ENCODE measurements around the gene ATXN7L1.
"Not testable (repeated sequence)": the region's sequence is repeated elsewhere in the genome, so short reads cannot be mapped to it uniquely, and the experiment has no call there.

ATXN7L1 gene

DNA sequence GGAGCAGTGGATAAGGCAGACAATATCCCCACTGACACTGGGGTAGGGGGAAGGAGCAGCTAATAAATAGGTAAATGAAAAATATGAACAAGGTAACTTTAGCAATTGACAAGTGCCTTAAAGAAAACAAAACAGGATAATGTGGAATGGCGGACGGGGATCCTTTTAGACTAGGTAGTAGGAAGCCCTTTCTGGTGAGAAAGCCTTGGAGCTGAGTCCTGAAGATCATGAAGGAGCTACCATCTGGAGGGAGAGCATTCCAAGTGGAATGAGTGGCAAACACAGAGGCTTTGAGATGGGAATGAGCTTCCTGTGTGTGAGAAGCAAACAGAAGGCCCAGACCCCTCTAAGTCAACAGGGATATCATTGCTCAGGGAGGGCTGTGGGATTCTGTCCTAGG lies 16.0 kb upstream of the ATXN7L1 start:
- ATAC-seq (no peak), DNase-seq (no peak)

DNA sequence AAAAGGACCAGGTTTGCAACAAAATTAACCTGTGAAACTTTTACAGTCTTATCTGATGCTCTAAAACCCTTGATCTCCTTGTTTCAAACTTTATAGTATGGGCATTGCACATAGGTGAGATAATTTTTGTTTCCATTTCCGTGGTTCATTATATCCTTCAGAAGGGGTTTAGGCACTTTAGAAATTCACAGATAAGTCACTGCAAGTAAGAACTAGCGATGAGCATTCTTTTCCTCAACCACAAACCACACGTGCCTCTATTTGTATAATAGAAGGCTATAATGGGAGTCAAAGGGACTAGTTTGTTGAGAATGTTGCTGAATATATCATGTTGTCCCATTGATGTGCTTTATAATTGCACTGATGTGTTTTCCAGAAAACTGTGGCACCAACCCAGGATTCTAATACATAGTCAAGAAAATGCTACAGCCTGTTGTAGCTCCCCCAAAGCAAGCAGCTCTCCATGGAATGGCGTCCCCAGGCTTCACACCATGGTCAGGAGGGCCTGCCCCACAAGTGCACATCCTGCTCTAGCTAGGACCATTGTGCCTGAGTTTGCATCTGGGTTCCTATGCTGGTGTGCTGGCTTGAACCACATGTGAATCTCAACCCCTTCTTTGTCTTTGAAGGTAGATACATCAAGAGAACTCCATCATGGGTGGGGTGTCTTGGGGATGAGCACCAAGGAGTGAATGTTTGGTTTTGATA lies 14.0 kb upstream of the ATXN7L1 start:
- DNase-seq (peak; percentile 47), ATAC-seq (peak; percentile 92)

DNA sequence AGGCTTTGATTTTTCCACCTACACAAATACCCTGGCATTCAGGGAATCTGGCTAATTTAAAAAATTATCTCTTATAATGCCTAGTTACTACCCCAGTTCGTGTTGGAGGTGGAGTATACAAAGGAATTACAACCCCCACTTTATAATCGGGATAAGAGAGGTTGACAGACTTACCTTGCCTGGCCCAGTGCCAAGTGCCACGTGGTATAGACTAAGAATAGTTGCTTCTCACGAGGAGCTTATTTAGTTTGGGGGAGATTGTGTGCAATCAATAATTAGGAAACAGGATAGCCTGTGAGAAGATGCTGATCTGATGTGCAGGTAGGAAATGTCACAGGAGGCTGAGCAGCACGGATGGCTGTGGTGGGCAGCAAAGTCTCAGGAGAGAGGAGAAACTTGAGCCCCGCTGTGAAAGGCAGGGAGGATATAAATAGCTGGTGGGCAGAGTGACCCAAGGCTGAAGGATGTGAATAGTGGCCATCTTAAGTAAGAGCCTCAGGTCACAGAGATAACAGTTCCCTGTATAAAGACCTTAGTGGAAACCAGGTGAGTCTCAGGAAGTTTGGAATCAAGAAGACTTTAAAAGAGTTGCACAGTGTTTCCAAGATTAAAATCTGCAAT lies 11.3 kb upstream of the ATXN7L1 start:
- DNase-seq (no peak), ATAC-seq (no peak)

DNA sequence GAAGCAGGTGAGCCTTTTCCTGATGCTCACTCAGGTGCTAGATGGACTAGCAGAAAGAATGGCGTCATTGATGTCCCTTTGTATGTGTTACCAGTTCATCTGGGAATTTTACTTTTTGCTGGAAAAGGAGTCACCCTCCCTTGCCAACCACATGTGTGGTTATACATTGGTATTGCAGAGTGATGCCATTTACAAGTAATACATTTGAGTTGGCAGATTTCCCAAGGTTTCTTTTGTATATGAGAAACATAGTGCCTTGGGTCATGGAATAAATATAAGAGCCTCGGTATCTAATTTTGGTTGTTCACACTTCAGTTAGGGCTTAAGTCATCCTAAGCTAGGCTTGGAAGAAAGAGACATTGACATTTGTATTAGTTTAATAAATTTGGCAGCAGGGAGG lies 10.4 kb upstream of the ATXN7L1 start:
- no peak for ATAC-seq

DNA sequence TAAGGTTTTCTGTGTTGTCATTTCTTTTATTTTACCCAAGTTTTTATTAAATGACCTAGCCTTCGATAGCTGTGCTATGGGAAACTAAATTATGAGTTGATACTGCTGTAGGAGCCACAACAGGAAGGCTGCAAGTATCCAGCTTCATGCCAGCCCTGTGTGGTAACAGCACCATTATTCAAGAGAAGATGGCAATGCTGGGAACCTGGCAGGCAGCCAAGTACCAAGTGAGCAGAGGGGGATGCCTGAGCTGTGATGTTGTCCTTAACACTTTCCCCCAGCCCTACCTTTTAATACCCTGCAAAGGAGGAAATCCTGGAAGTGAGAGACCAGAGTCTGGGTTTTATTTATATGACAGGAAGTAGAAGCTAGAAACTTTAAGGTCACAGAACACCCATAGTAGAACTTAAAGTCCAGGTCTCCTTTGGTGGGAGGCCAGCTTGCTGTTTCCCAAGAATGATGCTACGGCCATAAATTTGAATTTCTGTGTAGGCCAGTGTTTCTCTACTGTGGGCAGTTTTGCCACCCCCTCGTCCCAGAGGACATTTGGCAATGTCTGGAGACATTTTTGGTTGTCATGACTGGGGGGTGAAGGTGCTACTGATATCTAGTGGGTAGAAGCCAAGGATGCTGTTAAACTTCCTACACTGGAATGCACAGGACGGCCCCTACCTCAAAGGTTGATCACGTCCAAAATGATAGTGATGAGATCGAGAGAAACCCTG lies 9.2 kb upstream of the ATXN7L1 start:
- ATAC-seq (no peak), DNase-seq (no peak)

More for the DNA sequence above, 10.4 kb upstream of the ATXN7L1 start:
- DNase-seq, result no peak

DNA sequence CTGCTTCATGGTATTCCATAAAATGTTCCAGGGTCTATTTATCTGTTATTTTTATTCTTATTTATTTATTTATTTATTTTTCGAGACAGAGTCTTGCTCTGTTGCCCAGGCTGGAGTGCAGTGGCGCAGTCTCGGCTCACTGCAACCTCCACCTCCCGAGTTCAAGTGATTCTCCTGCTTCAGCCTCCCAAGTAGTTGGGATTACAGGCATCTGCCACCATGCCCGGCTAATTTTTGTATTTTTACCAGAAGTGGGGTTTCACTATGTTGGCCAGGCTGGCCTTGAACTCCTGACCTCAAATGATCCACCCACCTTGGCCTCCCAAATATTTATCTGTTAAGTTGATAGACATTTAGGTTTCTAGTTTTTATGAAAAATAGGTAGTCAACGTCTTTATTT lies 6.8 kb upstream of the ATXN7L1 start:
- not testable (repeated sequence) for ATAC-seq, DNase-seq

DNA sequence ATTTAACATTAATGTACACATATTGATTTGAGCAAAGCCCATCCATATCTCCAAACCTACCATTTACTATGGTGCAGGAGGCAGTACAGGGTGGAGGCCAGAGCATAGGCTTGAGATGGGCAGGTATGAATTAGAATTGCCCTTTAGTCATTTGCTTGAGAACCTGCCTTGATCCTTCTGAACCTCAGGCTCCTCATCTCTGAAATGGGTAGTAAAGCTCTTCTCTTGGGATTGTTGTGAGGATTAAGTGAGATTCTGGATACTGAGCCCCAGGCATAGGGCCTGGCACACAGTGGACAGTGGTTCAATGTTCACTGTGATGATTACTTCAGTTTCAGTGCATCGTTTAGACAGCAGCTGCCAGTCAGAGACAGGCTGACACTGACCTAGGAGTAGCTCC lies 5.0 kb upstream of the ATXN7L1 start:
- no peak for ATAC-seq

DNA sequence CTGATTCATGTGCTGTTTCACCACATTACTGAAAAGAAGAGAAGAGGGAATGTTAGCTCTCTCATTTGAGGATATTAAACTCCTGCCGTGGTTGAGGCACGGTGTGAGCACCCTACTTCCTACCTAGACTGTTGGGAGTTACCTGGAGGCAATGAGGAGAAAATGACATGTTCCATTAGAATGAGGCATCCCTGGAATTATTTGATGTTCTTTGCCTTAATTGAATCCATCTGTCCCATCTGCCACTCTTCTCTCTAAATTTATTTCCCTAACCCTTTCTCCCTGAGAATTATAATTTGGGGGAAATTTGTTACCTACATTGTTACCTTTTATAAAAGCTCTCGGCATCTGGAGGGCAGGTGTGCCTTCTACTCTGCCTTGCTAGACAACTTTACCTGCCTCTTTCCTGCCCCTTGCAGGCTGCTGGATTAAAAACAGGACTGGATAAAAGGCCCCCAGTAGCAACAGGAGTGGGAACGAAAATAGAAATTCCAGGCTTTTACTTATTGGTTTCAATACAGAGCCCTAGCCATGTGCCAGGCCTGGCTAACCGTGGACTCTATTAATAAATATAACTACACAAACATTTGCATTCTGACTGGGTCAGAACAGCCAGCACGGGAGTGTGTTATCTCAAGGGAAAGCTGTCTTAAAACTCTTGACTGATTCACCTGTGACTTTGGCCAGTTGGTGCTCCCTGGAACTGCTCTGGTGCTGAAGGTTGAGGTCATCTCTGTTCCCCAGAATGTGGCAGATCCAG lies 4.4 kb upstream of the ATXN7L1 start:
- DNase-seq, result no peak
- no peak for ATAC-seq

More for the DNA sequence above, 5.0 kb upstream of the ATXN7L1 start:
- DNase-seq, result no peak

DNA sequence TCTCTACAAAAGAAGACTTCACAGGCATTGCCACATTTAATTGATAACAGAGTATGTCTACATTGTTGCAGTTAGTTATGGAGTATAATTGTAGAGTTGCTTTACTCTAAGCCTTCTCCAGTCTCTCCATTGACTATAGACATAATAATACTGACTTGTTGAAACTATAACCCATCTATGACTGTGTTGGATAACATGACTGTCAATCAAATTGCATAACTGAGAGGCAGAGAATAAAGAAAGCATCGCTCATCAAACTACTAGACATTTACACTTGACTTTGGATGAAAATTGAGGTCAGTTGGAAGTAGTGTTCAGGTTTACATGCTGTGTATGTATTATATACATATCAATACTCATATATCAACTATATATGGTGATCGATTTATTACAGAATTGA lies 3.4 kb upstream of the ATXN7L1 start:
- DNase-seq (no peak), ATAC-seq (no peak)

DNA sequence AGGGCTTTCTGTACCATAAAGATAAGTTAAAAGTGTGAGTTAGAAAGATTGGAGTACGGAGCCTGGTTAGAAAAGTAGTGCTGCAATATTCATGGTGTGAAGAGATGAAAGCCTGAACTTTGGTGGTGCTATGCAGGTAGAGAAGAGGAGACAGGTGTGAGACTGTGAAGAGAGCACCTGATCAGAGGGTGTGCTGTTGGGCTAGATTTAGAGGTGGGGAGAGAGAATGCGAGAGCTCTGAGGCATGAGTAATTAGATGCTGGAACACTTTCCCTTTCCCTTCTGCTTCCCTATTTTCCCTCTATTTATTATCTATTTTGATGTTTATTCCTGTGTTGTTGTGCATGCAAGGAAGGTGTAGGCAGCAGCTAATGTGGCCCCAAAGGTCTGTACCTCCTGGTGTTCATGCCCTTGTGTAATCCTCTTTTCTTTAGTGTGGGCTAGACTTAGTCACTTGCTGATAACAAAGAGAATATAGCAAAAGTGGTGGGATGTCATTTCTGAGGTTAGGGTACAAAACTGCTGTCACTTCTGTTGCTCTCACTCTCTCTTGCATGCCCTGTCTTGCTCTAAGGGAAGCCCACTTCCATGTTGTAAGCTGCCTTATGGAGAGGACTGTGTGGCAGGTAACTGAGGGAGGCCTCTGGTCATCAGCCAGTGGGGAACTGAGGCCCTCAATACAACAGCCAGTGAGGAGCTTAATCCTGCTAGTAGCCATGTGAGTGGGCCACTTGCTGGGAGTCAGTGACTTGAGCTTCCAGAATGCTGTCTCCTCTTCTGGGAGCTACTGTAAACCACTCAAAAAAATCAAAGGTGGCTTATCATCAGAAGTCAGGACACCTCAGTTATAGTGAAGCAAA lies 2.6 kb upstream of the ATXN7L1 start:
- ATAC-seq (no peak), DNase-seq (no peak)

DNA sequence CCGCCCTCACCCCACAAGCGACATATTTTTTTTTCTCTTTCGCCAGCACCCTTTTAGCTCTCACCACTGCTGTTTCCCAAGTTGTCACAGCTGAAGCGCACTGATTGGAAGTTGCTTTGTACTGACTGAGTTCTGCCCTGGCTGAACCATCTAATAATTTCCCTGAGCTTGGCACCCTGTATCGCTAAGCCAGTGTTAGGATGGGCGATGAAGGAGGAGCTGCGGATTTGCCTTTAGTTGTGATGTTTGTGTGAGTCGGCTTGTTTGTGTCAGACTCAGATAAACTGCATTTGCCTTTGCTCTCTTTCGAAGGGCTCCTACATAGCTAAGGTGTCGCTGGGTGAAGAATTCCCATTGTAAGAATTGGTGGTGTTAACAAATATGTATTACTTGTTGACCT lies 1.3 kb upstream of the ATXN7L1 start:
- no peak for DNase-seq
- ATAC-seq, result no peak

DNA sequence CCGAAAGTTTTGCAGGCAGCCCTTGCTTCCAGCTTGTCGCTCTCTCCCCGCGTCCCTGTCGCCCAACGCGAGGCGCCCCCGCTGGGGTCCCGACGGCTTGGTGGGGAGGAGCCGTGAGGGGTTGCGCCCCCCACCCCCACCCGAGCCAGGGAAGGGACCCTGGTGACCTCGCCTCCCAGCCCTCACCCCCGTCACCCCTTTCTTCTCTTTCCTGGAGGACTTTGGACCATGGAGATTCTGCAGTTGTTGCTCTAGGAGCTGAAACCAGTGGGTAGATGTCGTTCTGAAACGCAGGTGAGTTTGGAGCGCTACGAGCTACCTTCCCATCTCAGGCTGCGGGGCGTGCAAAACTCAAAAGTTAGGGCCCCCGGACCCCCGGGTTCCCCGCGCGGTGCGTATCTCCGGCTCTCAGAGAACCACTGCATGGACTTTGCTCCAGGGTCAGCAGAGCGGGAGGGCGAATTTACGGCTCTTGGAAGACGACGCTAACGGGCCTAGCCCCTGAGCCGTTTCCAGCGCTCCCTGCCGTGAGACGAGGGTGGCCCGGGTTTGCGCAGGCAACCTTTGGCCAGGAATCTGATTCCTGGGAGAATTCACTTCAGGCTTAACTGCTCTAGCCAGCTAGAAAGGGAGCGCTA lies 684 bp upstream of the ATXN7L1 start:
- DNase-seq (peak; percentile 27), ATAC-seq (no peak)

DNA sequence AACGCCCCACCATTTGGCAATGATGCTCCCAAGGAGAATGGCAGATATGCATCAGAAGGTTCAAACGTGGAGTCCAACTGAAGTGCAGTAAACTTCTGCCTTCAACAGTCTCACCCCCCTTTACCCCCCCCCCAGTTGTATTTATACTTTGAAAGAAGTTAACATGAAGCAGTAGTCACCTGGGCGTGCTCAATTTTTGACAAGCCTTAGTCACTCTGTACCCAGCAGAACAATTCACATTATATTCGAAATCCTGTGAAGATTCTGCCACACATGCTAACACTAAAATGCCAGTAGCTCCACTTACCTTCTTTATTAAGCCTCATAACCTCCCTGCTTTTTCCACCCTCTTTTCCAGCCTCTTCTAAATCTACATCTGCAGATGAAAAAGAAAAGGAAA lies 894 bp downstream of the ATXN7L1 start:
- ATAC-seq, result no peak
- no peak for DNase-seq

DNA sequence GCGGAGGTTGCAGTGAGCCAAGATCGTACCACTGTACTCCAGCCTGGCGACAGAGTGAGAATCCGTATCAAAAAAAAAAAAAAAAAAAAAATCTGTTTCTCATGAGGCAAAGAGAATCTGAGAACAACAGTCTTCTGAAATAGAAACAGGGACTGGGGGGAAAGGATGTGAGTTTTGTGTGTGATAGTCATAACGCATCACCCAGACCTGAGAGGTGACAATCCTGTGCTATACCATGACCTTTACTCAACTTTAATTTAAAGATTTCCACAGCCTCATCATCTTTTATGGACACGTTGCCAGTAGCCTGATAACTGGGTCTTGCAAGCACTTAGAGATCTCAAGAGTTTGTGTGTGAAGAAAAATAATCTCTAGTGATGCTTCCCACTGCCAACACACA lies 2.3 kb downstream of the ATXN7L1 start:
- ATAC-seq, result peak; percentile 68

DNA sequence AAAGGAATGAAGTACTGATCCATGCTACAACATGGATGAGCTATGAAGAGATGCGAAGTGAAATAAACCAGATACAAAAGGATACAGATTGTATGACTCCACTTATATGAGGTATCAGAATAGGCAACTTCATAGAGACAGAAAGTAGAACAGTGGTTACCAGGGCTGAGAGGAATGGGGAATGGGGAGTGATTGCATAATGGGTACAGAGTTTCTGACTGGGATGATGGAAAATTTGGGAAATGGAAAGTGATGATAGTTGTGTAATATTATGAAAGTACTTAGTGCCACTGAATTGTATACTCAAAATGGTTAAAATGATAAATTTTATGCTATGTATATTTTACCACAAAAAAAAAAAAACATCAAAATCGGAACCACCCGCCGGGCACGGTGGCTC lies 3.9 kb downstream of the ATXN7L1 start:
- DNase-seq, result no peak

More for the DNA sequence above, 2.3 kb downstream of the ATXN7L1 start:
- DNase-seq, result no peak

DNA sequence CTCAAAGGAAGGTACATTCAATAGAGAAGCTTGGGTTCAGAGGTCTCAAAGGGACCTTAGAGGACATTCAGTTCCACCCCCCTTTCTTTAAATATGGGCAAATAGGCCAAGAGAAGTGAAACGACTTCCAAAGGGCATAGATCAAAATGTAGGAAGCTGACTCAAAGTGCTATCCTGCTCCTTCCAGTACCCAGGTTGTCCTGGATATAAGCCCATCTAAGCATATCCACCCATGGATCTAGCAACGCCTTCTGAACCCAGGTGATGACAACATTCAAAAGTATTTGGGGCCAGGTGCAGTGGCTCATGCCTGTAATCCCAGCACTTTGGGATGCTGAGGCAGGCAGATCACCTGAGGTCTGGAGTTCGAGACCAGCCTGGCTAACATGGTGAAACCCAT lies 5.3 kb downstream of the ATXN7L1 start:
- no peak for ATAC-seq
- no peak for DNase-seq

More for the DNA sequence above, 3.9 kb downstream of the ATXN7L1 start:
- no peak for ATAC-seq

DNA sequence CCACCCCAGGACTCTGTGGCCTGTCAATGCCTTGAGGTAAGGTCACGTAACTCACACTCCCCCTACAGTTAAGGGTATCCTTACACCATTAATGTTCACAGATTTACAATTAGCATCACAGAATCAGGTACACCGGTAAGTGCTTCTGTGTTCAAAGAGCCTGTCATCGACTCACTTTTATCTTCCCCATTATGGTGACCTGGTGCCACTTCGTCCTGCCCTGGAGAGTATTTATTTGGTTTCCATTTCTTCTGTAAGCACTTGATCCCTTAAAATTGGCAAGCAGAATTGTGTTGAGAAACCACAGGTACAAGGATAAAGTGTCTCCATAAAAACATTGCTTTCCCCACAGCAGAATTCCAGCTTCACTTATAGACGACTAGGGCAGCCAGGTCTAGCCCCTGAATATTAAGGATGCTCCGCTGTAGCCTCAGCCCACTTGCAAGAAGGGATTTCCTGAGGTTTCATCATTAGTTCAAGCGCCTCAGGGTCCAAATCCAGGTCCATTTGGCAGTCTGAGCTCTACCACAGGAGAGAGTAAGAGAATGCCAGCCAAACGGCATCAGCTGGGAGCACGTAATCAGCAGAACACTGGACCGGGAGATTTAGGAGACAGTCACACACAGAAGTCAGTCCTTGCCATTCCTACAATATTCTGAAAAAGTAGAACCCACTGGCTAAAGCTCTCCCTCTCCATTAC lies 10.1 kb downstream of the ATXN7L1 start:
- DNase-seq (no peak), ATAC-seq (no peak)

DNA sequence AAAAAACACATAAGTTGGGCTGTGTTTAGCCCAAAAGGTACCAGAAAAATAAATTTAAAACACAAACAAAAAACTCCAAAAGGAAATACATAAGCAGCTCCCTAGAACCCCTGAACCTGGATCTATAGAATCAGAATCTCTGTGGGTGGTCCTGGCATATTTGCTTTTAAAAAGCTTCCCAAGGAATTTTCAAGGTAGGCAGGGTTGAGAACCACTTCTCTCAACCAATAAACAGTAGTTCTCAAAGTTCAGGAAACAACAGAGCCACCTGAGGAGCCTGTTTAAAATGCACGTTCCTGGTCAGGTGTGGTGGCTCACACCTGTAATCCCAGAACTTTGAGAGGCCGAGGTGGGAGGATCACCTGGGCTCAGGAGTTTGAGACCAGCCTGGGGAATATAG lies 12.5 kb downstream of the ATXN7L1 start:
- DNase-seq, result no peak
- ATAC-seq, result no peak

DNA sequence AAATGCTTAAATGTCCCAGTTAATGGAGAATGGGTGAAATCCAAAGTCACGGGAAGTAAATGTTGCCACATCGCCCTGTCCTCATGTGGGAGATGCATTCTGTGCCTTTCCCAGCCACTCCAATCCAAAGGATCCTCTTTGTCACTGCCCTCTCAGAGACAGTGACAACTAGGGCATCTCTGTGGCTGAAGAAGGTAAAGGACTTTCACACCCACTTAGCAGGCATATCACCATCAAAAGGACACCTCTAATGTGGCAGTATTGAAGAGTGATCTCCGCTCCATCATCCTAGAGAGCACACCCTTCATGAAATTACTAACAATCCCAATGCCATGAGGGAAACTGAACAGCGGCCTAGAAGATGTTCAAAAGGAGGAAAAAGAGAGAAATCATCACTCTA lies 13.6 kb downstream of the ATXN7L1 start:
- no peak for ATAC-seq

DNA sequence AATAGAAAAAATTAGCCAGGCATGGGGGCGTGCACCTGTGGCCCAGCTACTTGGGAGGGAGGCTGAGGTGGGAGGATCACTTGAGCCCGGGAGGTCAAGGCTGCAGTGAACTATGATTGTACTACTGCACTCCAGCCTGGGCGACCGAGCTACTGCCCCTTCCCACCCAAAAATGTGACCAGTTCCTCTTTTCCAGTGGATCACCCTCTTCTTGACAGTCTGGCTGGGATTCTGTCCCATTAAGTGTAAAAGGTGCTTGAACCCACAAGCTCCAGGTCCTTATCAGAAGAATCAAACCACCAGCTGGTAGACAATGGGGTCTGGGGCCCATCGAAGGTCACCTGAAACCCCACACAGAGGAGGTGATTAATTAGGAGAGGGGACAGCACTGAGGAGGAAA lies 14.1 kb downstream of the ATXN7L1 start:
- no peak for ATAC-seq
- DNase-seq, result no peak

More for the DNA sequence above, 13.6 kb downstream of the ATXN7L1 start:
- no peak for DNase-seq

DNA sequence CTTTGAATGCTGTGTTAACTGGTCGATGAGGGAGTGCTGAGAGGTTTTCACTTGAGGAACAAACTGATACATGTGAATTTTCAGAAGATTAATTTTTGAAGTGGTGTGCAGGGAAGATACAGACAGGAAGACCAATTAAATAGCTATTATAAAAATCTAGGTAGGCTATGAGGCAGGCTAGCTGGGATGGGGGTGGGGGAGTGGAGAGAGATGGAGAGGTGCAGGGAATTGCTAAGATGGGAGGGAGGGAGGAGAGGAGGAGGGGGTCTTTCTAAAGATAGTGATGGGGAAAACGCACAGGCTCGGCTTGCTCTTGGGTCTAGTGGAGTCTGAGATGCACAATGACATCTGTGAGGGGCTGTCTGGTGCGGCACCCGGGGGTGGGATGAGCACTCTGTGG lies 15.2 kb downstream of the ATXN7L1 start:
- no peak for ATAC-seq

More for the DNA sequence above, 15.2 kb downstream of the ATXN7L1 start:
- no peak for DNase-seq
